DOHH2 (cell line): ENCODE results near the gene RAB20.

ENCODE experiments used
- H3F3A ChIP-seq: fragments of 200-600 bp; sonication (generic), shearing (Covaris generic); 2 replicates; pipeline ENCODE4 v1.6.0; 2016; ENCODE audit warnings: antibody characterized with exemption, mild to moderate bottlenecking; ENCODE audit not compliant: control insufficient read depth, insufficient read depth
- H3K27ac ChIP-seq: fragments of 200-600 bp; sonication (generic); 2 replicates; pipeline ENCODE4 v1.5.1; 2014; ENCODE audit warnings: low read depth, mild to moderate bottlenecking, low read length, moderate library complexity
- H3K27me3 ChIP-seq: fragments of 200-600 bp; sonication (generic); 2 replicates; pipeline ENCODE4 v1.6.1; 2014; ENCODE audit warnings: mild to moderate bottlenecking, low read length, mixed read lengths; ENCODE audit not compliant: control insufficient read depth
- H3K36me3 ChIP-seq: fragments of 200-600 bp; sonication (generic); 2 replicates; pipeline ENCODE4 v1.6.1; 2014; ENCODE audit warnings: mild to moderate bottlenecking, low read length, moderate library complexity, mixed read lengths; ENCODE audit not compliant: control insufficient read depth
- H3K4me1 ChIP-seq: fragments of 200-600 bp; sonication (generic); 2 replicates; pipeline ENCODE4 v1.6.1; 2014; ENCODE audit warnings: mild to moderate bottlenecking, low read length, mixed read lengths; ENCODE audit not compliant: control insufficient read depth
- H3K4me2 ChIP-seq: fragments of 200-600 bp; sonication (generic); 2 replicates; pipeline ENCODE4 v1.6.0; 2014; ENCODE audit warnings: mild to moderate bottlenecking, low read length, moderate library complexity
- H3K4me3 ChIP-seq: fragments of 200-600 bp; sonication (generic); 2 replicates; pipeline ENCODE4 v1.5.1; 2014; ENCODE audit warnings: mild to moderate bottlenecking, low read length, mixed read lengths
- H3K79me2 ChIP-seq: fragments of 200-600 bp; sonication (generic); 2 replicates; pipeline ENCODE4 v1.6.1; 2014; ENCODE audit warnings: mild to moderate bottlenecking, low read length, mixed read lengths; ENCODE audit not compliant: control insufficient read depth
- H3K9me2 ChIP-seq: fragments of 200-600 bp; sonication (generic); replicated peaks from 2 replicates; pipeline ENCODE4 v1.6.1; 2014; ENCODE audit warnings: mild to moderate bottlenecking, low read length, mixed read lengths; ENCODE audit not compliant: control insufficient read depth
- H3K9me3 ChIP-seq: fragments of 200-600 bp; sonication (generic); 2 replicates; pipeline ENCODE4 v1.6.1; 2014; ENCODE audit warnings: antibody characterized with exemption, low read length, mixed read lengths; ENCODE audit not compliant: control insufficient read depth, insufficient read depth
- H4K20me1 ChIP-seq: fragments of 200-600 bp; sonication (generic); 2 replicates; pipeline ENCODE4 v1.6.0; 2014; ENCODE audit warnings: low read depth, mild to moderate bottlenecking, antibody characterized with exemption, low read length, moderate library complexity; ENCODE audit not compliant: control insufficient read depth, insufficient read depth
- CTCF ChIP-seq: fragments of 200-600 bp; sonication (generic); IDR thresholded peaks from one replicate; pipeline ENCODE4 v1.5.1; 2014; ENCODE audit warnings: antibody characterized with exemption, mild to moderate bottlenecking, low read depth, low read length; ENCODE audit not compliant: poor library complexity, severe bottlenecking
- EZH2phosphoT487 ChIP-seq: fragments of 200-600 bp; sonication (generic); IDR thresholded peaks from 2 replicates; pipeline ENCODE4 v1.6.1; 2017; ENCODE audit warnings: borderline replicate concordance, mild to moderate bottlenecking, antibody characterized with exemption, low read length, moderate library complexity, mixed read lengths

The RAB20 gene

DNA sequence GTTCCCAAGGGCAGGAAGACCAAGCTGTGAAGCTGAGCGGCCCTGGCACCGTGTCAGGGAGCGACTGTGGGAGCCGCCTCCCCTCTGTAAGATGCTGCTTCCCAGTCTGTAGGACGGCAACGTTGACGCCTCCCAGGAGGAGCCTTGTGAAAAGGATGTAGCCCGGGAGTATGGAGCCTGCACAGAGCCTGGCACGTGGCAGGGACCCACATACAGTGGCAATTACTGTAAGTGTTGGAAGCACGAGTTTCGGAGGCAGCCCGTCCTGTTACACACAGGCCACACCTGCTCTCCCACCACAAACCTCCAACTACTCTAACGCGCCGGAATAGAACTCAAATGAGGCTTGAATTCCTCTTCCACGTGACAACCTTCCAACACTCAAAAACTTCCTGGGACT lies 6.6 kb downstream of the RAB20 start:
- H3K9me2 ChIP-seq = no peaks in the 10 kb centered on the region
- TF ChIP-seq EZH2phosphoT487 (no peak), CTCF (no peak)
- H3K4me2 ChIP-seq = no peak overlapping the region

GRCh38 chr13:110554227-110554836 lies 7.2 kb downstream of the RAB20 start:
- H3K4me1 ChIP-seq = no peaks in the 10 kb centered on the region
- no peak overlapping the region for H3K4me2 ChIP-seq
- no peaks in the 10 kb centered on the region for H3K36me3 ChIP-seq

More for the DNA sequence above, 6.6 kb downstream of the RAB20 start:
- peaks cover 2% of the 10 kb centered on the region for H3K27me3 ChIP-seq
- H3K79me2 ChIP-seq = no peaks in the 10 kb centered on the region
- no peaks in the 10 kb centered on the region for H4K20me1 ChIP-seq
- H3K4me3 ChIP-seq = no peak overlapping the region
- H3K36me3 ChIP-seq = no peaks in the 10 kb centered on the region
- no peak overlapping the region for H3K27ac ChIP-seq
- no peaks in the 10 kb centered on the region for H3K9me3 ChIP-seq
- 0 out of 2 replicates have a peak, but pooled peaks cover under 1% of the 10 kb centered on the region for H3F3A ChIP-seq
- H3K4me1 ChIP-seq = no peaks in the 10 kb centered on the region

GRCh38 chr13:110553417-110553816 lies 8.1 kb downstream of the RAB20 start:
- H3K27me3 ChIP-seq = no peaks in the 10 kb centered on the region
- H3K4me3 ChIP-seq = no peak overlapping the region
- no peaks in the 10 kb centered on the region for H3K9me2 ChIP-seq
- H3K36me3 ChIP-seq = no peaks in the 10 kb centered on the region
- no peak for TF ChIP-seq EZH2phosphoT487
- no peak for TF ChIP-seq CTCF
- H3K79me2 ChIP-seq = no peaks in the 10 kb centered on the region
- no peaks in the 10 kb centered on the region for H4K20me1 ChIP-seq
- no peaks in the 10 kb centered on the region for H3K9me3 ChIP-seq
- no peak overlapping the region for H3K4me2 ChIP-seq
- H3K4me1 ChIP-seq = no peaks in the 10 kb centered on the region
- H3F3A ChIP-seq = no peaks in the 10 kb centered on the region
- H3K27ac ChIP-seq = no peak overlapping the region

More at GRCh38 chr13:110554227-110554836, 7.2 kb downstream of the RAB20 start:
- H3K27me3 ChIP-seq = no peaks in the 10 kb centered on the region
- TF ChIP-seq CTCF (no peak), EZH2phosphoT487 (no peak)
- H3K79me2 ChIP-seq = no peaks in the 10 kb centered on the region
- no peaks in the 10 kb centered on the region for H3K9me3 ChIP-seq
- H3F3A ChIP-seq = no peaks in the 10 kb centered on the region
- H4K20me1 ChIP-seq = no peaks in the 10 kb centered on the region
- H3K4me3 ChIP-seq = no peak overlapping the region
- no peak overlapping the region for H3K27ac ChIP-seq
- H3K9me2 ChIP-seq = no peaks in the 10 kb centered on the region
